Spleen (tissue), 11 donors: ENCODE data around the gene PINLYP. TPM values are rescaled to one million over a fixed set of nuclear protein-coding genes. Genes with fewer than 3 reads are reported as not detected.
A peak's percentile ranks its signal among the peaks of the same experiment; 100 is the strongest.
"Not testable (repeated sequence)": the region's sequence is repeated elsewhere in the genome, so short reads cannot be mapped to it uniquely, and the experiment has no call there.

Experiments
- DNase-seq: peaks from one replicate; pipeline ENCODE4 v3.0.0-alpha.2; 2020
- H3K27ac ChIP-seq, 8 donors: fragments of 200-600 bp; sonication (generic) in 7 of 8; 1 replicate in 4 of 8; 2 replicates in 4 of 8; pipeline versions ENCODE4 v1.5.0 to v1.8.0; 2016 to 2021; ENCODE audit warnings: inconsistent platforms in 4 of 8, mild to moderate bottlenecking in 4 of 8, moderate library complexity in 1 of 8
- H3K27me3 ChIP-seq, 7 donors: fragments of 200-600 bp; sonication (generic) in 6 of 7; replicated peaks in 1 of 7; 1 replicate in 4 of 7; 2 replicates in 3 of 7; pipeline versions ENCODE4 v1.5.0 to v1.8.0; 2016 to 2021; ENCODE audit warnings: inconsistent platforms in 3 of 7, mild to moderate bottlenecking in 1 of 7
- H3K36me3 ChIP-seq, 6 donors: fragments of 200-600 bp; sonication (generic) in 5 of 6; 1 replicate in 4 of 6; 2 replicates in 2 of 6; pipeline versions ENCODE4 v1.5.0 to v1.8.0; 2016 to 2021; ENCODE audit warnings: inconsistent platforms in 2 of 6
- H3K4me1 ChIP-seq, 6 donors: fragments of 200-600 bp; sonication (generic) in 5 of 6; 1 replicate in 3 of 6; 2 replicates in 3 of 6; pipeline versions ENCODE4 v1.5.0 to v1.8.0; 2016 to 2021; ENCODE audit warnings: inconsistent platforms in 3 of 6
- H3K4me3 ChIP-seq, 8 donors: fragments of 200-600 bp; sonication (generic) in 7 of 8; 1 replicate in 4 of 8; 2 replicates in 4 of 8; pipeline versions ENCODE4 v1.5.0 to v1.8.0; 2016 to 2021; ENCODE audit warnings: inconsistent platforms in 4 of 8, mild to moderate bottlenecking in 4 of 8, moderate library complexity in 2 of 8
- H3K9me3 ChIP-seq, 8 donors: fragments of 200-600 bp; sonication (generic) in 7 of 8; 1 replicate in 4 of 8; 2 replicates in 4 of 8; pipeline versions ENCODE4 v1.5.0 to v1.8.0; 2016 to 2021; ENCODE audit warnings: inconsistent platforms in 4 of 8
- POLR2A ChIP-seq, 3 donors: fragments of 450-650 bp; IDR thresholded peaks; one replicate each; pipeline ENCODE4 v1.5.1; 2017; ENCODE audit warnings: antibody characterized with exemption in 3 of 3, mild to moderate bottlenecking in 1 of 3
- POLR2AphosphoS5 ChIP-seq, 3 donors: sonication (generic); formaldehyde crosslinking; IDR thresholded peaks; one replicate each; pipeline ENCODE4 v1.5.1; 2017; ENCODE audit warnings: antibody characterized with exemption in 3 of 3
- WGBS, 5 donors: extraction: QIAGEN DNeasy Blood & Tissue Kit in 3 of 5; methylation state at CpG; one replicate each; pipeline versions ENCODE4 v1.1.5 to v1.1.7; 2013 to 2018; 5-methylcytosine and 5-hydroxymethylcytosine counted together
- intact Hi-C: fragments of 100-400 bp; cut with DNase I; formaldehyde crosslinking; loops from one replicate; pipeline ENCODE4 v1.15.0; 2023; ENCODE audit warnings: low total_unique reads
- polyA plus RNA-seq, 3 donors: library from polyadenylated mRNA; stranded (reverse); fragments of 200-250 nt; gene quantifications; one replicate each; pipeline ENCODE4 v1.2.1, GENCODE V29; 2013
- total RNA-seq, 7 donors: library from RNA; depleted of rRNA in 3 of 7; stranded (reverse); fragments of >200 nt in 3 of 7; fragmentation: NEBNext Ultra II Directional in 4 of 7; extraction: Animal tissue kit (Norgen Biotek cat#: 25700) in 4 of 7; gene quantifications; one replicate each; pipeline versions ENCODE4 v1.1.0 to v1.2.1, GENCODE V29; 2016 to 2021
- TF ChIP-seq, protein P1 (sequence below), 11 experiments: fragments of 200-600 bp in 7 of 11; fragments of 450-650 bp in 4 of 11; sonication (generic) in 4 of 11; IDR thresholded peaks in 8 of 11; conservative IDR thresholded peaks in 3 of 11; 1 replicate in 7 of 11; 2 replicates in 4 of 11; pipeline versions ENCODE4 v1.4.0 to v1.8.0; 2016 to 2021; ENCODE audit warnings: antibody characterized with exemption in 11 of 11, inconsistent platforms in 4 of 11, mild to moderate bottlenecking in 1 of 11
- donor health status: healthy with polysubstance abuse.
- donor health status: DM: no; HTN: no; CAD: no; lungs with moderate emphysema.
- donor health status: DM: no; HTN: no; CAD: no.
- donor health status: Bipolar disorder and iron deficiency.
- donor health status: healthy.
- donor health status: DM: no; HTN: no; CAD: no.
- donor health status: DM: yes; HTN: yes; CAD: no.

Gene PINLYP
- total and polyA plus RNA-seq, 10 donors, result 2.0 to 10.5 (median 5.1) TPM

GRCh38 chr19:43545276-43545675, 30.3 kb upstream of the PINLYP start:
- DNase-seq, result peak; percentile 48
- Histone ChIP-seq H3K4me3 (no peak overlapping the region), H3K9me3 (no peaks in the 10 kb centered on the region), H3K36me3 (peaks cover 3 to 96% (median 63%) of the 10 kb centered on the region in 6 donors), H3K27ac (no peak overlapping the region), H3K4me1 (no peaks in the 10 kb centered on the region), H3K27me3 (no peaks in the 10 kb centered on the region)
- intact Hi-C loops, result no loop called here
- WGBS, 5 donors, result 87 to 94% (median 91%) methylated on average over 5 of the region's 5 CpGs
- TF ChIP-seq, protein P1, sequence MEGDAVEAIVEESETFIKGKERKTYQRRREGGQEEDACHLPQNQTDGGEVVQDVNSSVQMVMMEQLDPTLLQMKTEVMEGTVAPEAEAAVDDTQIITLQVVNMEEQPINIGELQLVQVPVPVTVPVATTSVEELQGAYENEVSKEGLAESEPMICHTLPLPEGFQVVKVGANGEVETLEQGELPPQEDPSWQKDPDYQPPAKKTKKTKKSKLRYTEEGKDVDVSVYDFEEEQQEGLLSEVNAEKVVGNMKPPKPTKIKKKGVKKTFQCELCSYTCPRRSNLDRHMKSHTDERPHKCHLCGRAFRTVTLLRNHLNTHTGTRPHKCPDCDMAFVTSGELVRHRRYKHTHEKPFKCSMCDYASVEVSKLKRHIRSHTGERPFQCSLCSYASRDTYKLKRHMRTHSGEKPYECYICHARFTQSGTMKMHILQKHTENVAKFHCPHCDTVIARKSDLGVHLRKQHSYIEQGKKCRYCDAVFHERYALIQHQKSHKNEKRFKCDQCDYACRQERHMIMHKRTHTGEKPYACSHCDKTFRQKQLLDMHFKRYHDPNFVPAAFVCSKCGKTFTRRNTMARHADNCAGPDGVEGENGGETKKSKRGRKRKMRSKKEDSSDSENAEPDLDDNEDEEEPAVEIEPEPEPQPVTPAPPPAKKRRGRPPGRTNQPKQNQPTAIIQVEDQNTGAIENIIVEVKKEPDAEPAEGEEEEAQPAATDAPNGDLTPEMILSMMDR (IDR thresholded peaks at IDR 0.05 in 8 of 11, conservative IDR thresholded peaks at IDR 0.05 in 3 of 11), result no peak
- TF ChIP-seq POLR2A (IDR thresholded peaks at IDR 0.05) (no peak), POLR2AphosphoS5 (IDR thresholded peaks at IDR 0.05) (no peak)

DNA sequence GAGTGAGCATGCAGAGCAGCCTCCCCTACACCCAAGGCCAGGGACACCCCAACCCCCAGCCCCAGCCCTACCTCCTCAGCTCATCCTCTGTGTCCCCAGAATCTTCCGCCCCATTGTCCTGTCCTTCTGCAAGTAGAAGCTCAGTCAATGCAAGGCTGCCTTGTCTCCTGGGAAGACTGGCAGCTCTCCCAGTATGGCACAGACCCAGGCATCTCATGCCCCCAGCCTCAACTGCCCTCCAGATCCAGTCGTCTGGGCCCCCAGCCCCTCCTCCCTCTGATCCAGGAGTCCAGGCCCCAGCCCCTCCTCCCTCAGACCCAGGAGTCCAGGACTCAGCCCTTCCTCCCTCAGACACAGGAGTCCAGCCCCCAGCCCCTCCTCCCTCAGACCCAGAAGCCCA, 29.6 kb upstream of the PINLYP start:
- TF ChIP-seq, protein P1 (IDR thresholded peaks at IDR 0.05 in 8 of 11, conservative IDR thresholded peaks at IDR 0.05 in 3 of 11), result no peak
- no peak for TF ChIP-seq POLR2AphosphoS5 (IDR thresholded peaks at IDR 0.05)
- no peak for TF ChIP-seq POLR2A (IDR thresholded peaks at IDR 0.05)
- peak; percentile 44 for DNase-seq
- 82 to 100% (median 85%) methylated on average over 2 of the region's 2 CpGs for WGBS, 5 donors
- H3K27ac ChIP-seq, result no peak overlapping the region
- intact Hi-C loops, result no loop called here
- H3K36me3 ChIP-seq, result peaks cover 3 to 96% (median 63%) of the 10 kb centered on the region in 6 donors
- no peak overlapping the region for H3K4me3 ChIP-seq
- no peaks in the 10 kb centered on the region for H3K4me1 ChIP-seq
- no peaks in the 10 kb centered on the region for H3K9me3 ChIP-seq
- H3K27me3 ChIP-seq, result no peaks in the 10 kb centered on the region

DNA sequence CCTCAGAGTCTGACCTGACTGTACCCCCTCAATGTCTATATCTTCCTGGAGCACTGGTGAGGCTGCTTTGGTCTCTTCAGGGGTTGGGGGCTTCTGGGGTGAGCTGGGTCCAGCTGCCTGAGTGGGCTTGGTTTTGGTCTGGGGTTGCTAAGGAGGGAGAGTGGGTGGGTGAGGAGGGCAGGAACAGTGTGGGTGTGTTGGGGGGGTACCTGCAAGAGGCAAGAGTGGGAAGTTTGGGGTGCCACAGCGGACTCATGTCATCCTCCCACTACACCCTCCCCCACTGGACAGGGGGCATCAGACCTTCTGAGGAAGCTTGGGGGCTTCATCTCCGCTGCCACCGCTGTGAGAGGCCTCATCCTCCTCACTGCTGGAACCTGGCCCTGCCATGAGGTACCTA, 29.0 kb upstream of the PINLYP start:
- Histone ChIP-seq H3K4me1 (no peaks in the 10 kb centered on the region), H3K4me3 (no peak overlapping the region), H3K36me3 (peaks cover 3 to 96% (median 64%) of the 10 kb centered on the region in 6 donors), H3K9me3 (no peaks in the 10 kb centered on the region), H3K27me3 (no peaks in the 10 kb centered on the region), H3K27ac (no peak overlapping the region)
- intact Hi-C loops, result no loop called here
- WGBS, 5 donors, result 96 to 100% (median 99%) methylated on average over 3 of the region's 3 CpGs; no CpG with 5 or more reads in 1 of the 5 donors
- peak; percentile 30 for DNase-seq
- TF ChIP-seq POLR2AphosphoS5 (IDR thresholded peaks at IDR 0.05) (no peak), POLR2A (IDR thresholded peaks at IDR 0.05) (no peak)
- TF ChIP-seq, protein P1 (IDR thresholded peaks at IDR 0.05 in 8 of 11, conservative IDR thresholded peaks at IDR 0.05 in 3 of 11), result no peak

GRCh38 chr19:43547926-43548325, 27.7 kb upstream of the PINLYP start:
- H3K4me1 ChIP-seq, H3K9me3 ChIP-seq, H3K4me3 ChIP-seq, H3K27me3 ChIP-seq, intact Hi-C loops, H3K27ac ChIP-seq: not testable (repeated sequence)
- 90 to 100% (median 99%) methylated on average over 4 to 20 of the region's 24 CpGs for WGBS, 5 donors
- H3K36me3 ChIP-seq, result peaks cover 3 to 96% (median 58%) of the 10 kb centered on the region in 6 donors
- peak; percentile 33 for DNase-seq

GRCh38 chr19:43548706-43549105, 26.9 kb upstream of the PINLYP start:
- no peak for DNase-seq
- Histone ChIP-seq H3K36me3 (peaks cover 3 to 96% (median 58%) of the 10 kb centered on the region in 6 donors), H3K9me3 (no peaks in the 10 kb centered on the region), H3K27ac (no peak overlapping the region), H3K4me3 (no peak overlapping the region), H3K27me3 (no peaks in the 10 kb centered on the region), H3K4me1 (no peaks in the 10 kb centered on the region)
- WGBS, 5 donors, result 77 to 97% (median 85%) methylated on average over 2 of the region's 2 CpGs
- intact Hi-C loops, result no loop called here
- TF ChIP-seq POLR2A (IDR thresholded peaks at IDR 0.05) (no peak), POLR2AphosphoS5 (IDR thresholded peaks at IDR 0.05) (no peak)
- TF ChIP-seq, protein P1 (IDR thresholded peaks at IDR 0.05 in 8 of 11, conservative IDR thresholded peaks at IDR 0.05 in 3 of 11), result no peak
